Osteocyte (in vitro differentiated cells): Measurements from ENCODE around the gene MBD6. TPM values are rescaled to one million over a fixed set of nuclear protein-coding genes. Genes with fewer than 3 reads are reported as not detected.

Experiments used
- DNase-seq: peaks from one replicate; pipeline ENCODE4 v3.0.0; 2021; ENCODE audit warnings: mixed read lengths; ENCODE audit not compliant: unreplicated experiment; ENCODE audit errors: extremely low spot score
- H3K27ac Mint-ChIP-seq: one replicate; pipeline ENCODE4 v1.8.0; 2021; ENCODE audit warnings: mild to moderate bottlenecking, mixed read lengths; ENCODE audit not compliant: unreplicated experiment
- H3K27me3 Mint-ChIP-seq: one replicate; pipeline ENCODE4 v1.8.0; 2021; ENCODE audit warnings: mixed read lengths; ENCODE audit not compliant: unreplicated experiment
- H3K36me3 Mint-ChIP-seq: one replicate; pipeline ENCODE4 v1.8.0; 2021; ENCODE audit warnings: mixed read lengths; ENCODE audit not compliant: unreplicated experiment
- H3K4me1 Mint-ChIP-seq: one replicate; pipeline ENCODE4 v1.8.0; 2021; ENCODE audit warnings: mixed read lengths; ENCODE audit not compliant: unreplicated experiment
- H3K4me3 Mint-ChIP-seq: one replicate; pipeline ENCODE4 v1.8.0; 2021; ENCODE audit warnings: mild to moderate bottlenecking, moderate library complexity, mixed read lengths; ENCODE audit not compliant: unreplicated experiment
- H3K9me3 Mint-ChIP-seq: one replicate; pipeline ENCODE4 v1.8.0; 2021; ENCODE audit warnings: mixed read lengths; ENCODE audit not compliant: unreplicated experiment
- CTCF ChIP-seq: fragments of 200-600 bp; sonication (generic); IDR thresholded peaks from 2 replicates; pipeline ENCODE4 v1.5.0; 2021; ENCODE audit warnings: antibody characterized with exemption, mild to moderate bottlenecking, moderate library complexity
- total RNA-seq: library from RNA; stranded (reverse); gene quantifications from 2 replicates; pipeline ENCODE4 v1.2.1, GENCODE V29; 2021

MBD6 gene
- total RNA-seq, 1 donor from 2014 or later, result 104 TPM

- Mint-ChIP-seq H3K36me3 (peaks cover 25% of the 10 kb centered on the region), H3K27ac (peak overlapping the region; percentile 23), H3K4me3 (peak overlapping the region; percentile 26), H3K27me3 (no peaks in the 10 kb centered on the region), H3K4me1 (peaks cover 40% of the 10 kb centered on the region), H3K9me3 (no peaks in the 10 kb centered on the region)
- TF ChIP-seq CTCF, result no peak
- DNase-seq, result no peak
These were observed 3.2 kb downstream of the MBD6 start for GRCh38 chr12:57525615-57526383.

GRCh38 chr12:57526477-57527126 is 4.0 kb downstream of the MBD6 start:
- peaks cover 30% of the 10 kb centered on the region for H3K36me3 Mint-ChIP-seq
- peaks cover 32% of the 10 kb centered on the region for H3K4me1 Mint-ChIP-seq
- H3K4me3 Mint-ChIP-seq, result no peak overlapping the region

GRCh38 chr12:57527184-57527583 is 4.6 kb downstream of the MBD6 start:
- Mint-ChIP-seq H3K36me3 (peaks cover 33% of the 10 kb centered on the region), H3K4me3 (no peak overlapping the region), H3K27me3 (no peaks in the 10 kb centered on the region), H3K27ac (peak overlapping the region; percentile 34), H3K4me1 (peaks cover 26% of the 10 kb centered on the region), H3K9me3 (no peaks in the 10 kb centered on the region)
- DNase-seq, result no peak
- no peak for TF ChIP-seq CTCF

More at GRCh38 chr12:57526477-57527126, 4.0 kb downstream of the MBD6 start:
- TF ChIP-seq CTCF, result no peak
- Mint-ChIP-seq H3K9me3 (no peaks in the 10 kb centered on the region), H3K27ac (peak overlapping the region; percentile 34), H3K27me3 (no peaks in the 10 kb centered on the region)
- no peak for DNase-seq

- TF ChIP-seq CTCF, result no peak
- H3K4me1 Mint-ChIP-seq, result peaks cover 22% of the 10 kb centered on the region
- H3K27ac Mint-ChIP-seq, result no peak overlapping the region
- no peaks in the 10 kb centered on the region for H3K9me3 Mint-ChIP-seq
- no peak for DNase-seq
- peaks cover 41% of the 10 kb centered on the region for H3K36me3 Mint-ChIP-seq
- H3K4me3 Mint-ChIP-seq, result no peak overlapping the region
- no peaks in the 10 kb centered on the region for H3K27me3 Mint-ChIP-seq
These were observed 5.6 kb downstream of the MBD6 start for GRCh38 chr12:57528176-57528575.

- peaks cover 14% of the 10 kb centered on the region for H3K4me1 Mint-ChIP-seq
- H3K27ac Mint-ChIP-seq, result peak overlapping the region; percentile 14
- DNase-seq, result no peak
- H3K4me3 Mint-ChIP-seq, result no peak overlapping the region
- no peak for TF ChIP-seq CTCF
- H3K9me3 Mint-ChIP-seq, result no peaks in the 10 kb centered on the region
- H3K27me3 Mint-ChIP-seq, result no peaks in the 10 kb centered on the region
- peaks cover 46% of the 10 kb centered on the region for H3K36me3 Mint-ChIP-seq
These were observed 6.4 kb downstream of the MBD6 start for GRCh38 chr12:57528831-57529555.
